ENCODE results near the gene LACRT. TPM values are rescaled to one million over a fixed set of nuclear protein-coding genes. Genes with fewer than 3 reads are reported as not detected.

LACRT gene
- total RNA-seq, 1 experiment from 2014 or later = not detected

DNA sequence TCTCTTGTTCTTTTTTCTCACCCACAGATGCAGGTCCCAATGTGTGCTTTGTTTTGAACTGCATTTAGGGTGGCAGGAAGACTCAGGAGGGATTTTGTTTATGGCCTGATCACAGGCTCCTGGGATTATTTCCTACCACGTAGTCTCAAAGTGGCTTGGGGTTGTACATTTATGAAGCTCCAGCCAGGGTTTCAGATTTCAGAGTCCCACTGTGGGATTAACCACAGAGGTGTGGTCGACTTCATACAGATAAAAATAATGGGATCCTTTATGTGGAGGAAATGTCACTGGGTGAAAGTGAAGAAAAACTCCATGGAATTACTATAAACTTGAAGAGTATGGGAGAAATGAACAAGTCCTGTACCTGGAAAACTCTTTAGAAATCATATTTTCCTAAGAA lies 32.0 kb downstream of the LACRT start:
- peaks cover 22% of the 10 kb centered on the region for H3K27me3 Mint-ChIP-seq (ENCODE audit: insufficient read depth, unreplicated experiment)
- CTCF ChIA-PET = no interaction called here
- POLR2A ChIA-PET = no interaction called here
- Histone ChIP-seq H3K4me1 (no peaks in the 10 kb centered on the region), H3K9me3 (no peaks in the 10 kb centered on the region), H3K4me3 (ENCODE audit: low read depth, low read length) (no peak overlapping the region), H3K36me3 (ENCODE audit: control insufficient read depth, insufficient read depth, low read length) (no peaks in the 10 kb centered on the region), H3K27me3 (replicated peaks; ENCODE audit: control insufficient read depth, insufficient read depth, low read length) (no peaks in the 10 kb centered on the region; the same call in none of the 2 replicates)
- no peak for DNase-seq
- H3K4me3 Mint-ChIP-seq (ENCODE audit: unreplicated experiment) = no peak overlapping the region
- no TSS peak for BruUV-seq (replicated peaks)
- H3K9me3 Mint-ChIP-seq (ENCODE audit: unreplicated experiment) = no peaks in the 10 kb centered on the region
- intact Hi-C loops (cut with micrococcal nuclease; ENCODE audit: unreplicated experiment) = no loop called here
- TF ChIP-seq, protein P1, sequence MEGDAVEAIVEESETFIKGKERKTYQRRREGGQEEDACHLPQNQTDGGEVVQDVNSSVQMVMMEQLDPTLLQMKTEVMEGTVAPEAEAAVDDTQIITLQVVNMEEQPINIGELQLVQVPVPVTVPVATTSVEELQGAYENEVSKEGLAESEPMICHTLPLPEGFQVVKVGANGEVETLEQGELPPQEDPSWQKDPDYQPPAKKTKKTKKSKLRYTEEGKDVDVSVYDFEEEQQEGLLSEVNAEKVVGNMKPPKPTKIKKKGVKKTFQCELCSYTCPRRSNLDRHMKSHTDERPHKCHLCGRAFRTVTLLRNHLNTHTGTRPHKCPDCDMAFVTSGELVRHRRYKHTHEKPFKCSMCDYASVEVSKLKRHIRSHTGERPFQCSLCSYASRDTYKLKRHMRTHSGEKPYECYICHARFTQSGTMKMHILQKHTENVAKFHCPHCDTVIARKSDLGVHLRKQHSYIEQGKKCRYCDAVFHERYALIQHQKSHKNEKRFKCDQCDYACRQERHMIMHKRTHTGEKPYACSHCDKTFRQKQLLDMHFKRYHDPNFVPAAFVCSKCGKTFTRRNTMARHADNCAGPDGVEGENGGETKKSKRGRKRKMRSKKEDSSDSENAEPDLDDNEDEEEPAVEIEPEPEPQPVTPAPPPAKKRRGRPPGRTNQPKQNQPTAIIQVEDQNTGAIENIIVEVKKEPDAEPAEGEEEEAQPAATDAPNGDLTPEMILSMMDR (IDR thresholded peaks at IDR 0.05; ENCODE audit: insufficient read depth in 1 of 2, low read depth in 1 of 2, low read length in 1 of 2, severe bottlenecking in 1 of 2, unreplicated experiment in 1 of 2) = no peak
- peaks cover 2% of the 10 kb centered on the region for H3K36me3 Mint-ChIP-seq (ENCODE audit: insufficient read depth, unreplicated experiment)
- H3K4me1 Mint-ChIP-seq (ENCODE audit: low read depth, unreplicated experiment) = no peaks in the 10 kb centered on the region
- H3K27ac Mint-ChIP-seq (ENCODE audit: unreplicated experiment) = no peak overlapping the region

DNA sequence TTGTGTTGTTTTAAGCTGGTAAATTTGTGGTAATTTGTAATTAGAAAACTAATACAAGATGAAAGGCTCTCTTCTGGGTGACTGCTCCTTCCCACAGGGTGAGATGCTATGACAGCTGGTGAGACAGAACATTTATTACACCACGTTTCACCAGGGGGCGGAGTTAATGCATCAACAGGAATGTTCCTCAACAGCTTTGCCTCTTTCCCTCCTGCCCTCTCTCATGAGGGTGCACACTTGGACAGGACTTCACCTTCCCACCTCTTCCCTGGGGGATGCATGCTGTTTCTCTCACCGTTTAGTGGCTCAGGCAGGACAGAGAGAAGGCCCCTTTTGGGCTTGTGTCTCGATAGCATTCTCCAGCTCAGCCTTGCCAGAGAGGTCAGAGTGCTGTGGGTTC lies 32.9 kb downstream of the LACRT start:
- Mint-ChIP-seq H3K36me3 (ENCODE audit: insufficient read depth, unreplicated experiment) (no peaks in the 10 kb centered on the region), H3K27ac (ENCODE audit: unreplicated experiment) (no peak overlapping the region), H3K9me3 (ENCODE audit: unreplicated experiment) (no peaks in the 10 kb centered on the region), H3K4me1 (ENCODE audit: low read depth, unreplicated experiment) (no peaks in the 10 kb centered on the region), H3K4me3 (ENCODE audit: unreplicated experiment) (no peak overlapping the region), H3K27me3 (ENCODE audit: insufficient read depth, unreplicated experiment) (peaks cover 21% of the 10 kb centered on the region)
- CTCF ChIA-PET = interaction anchor here (0.5 to 0.6 kb wide), 2 partner anchors 144 to 585 kb away, joined by 3 read pairs; no protein-coding TSS in a partner anchor
- DNase-seq = no peak
- no TSS peak for BruUV-seq (replicated peaks)
- H3K9me3 ChIP-seq = no peaks in the 10 kb centered on the region
- no peaks in the 10 kb centered on the region for H3K4me1 ChIP-seq
- POLR2A ChIA-PET = no interaction called here
- H3K4me3 ChIP-seq (ENCODE audit: low read depth, low read length) = no peak overlapping the region
- intact Hi-C loops (cut with micrococcal nuclease; ENCODE audit: unreplicated experiment) = no loop called here
- no peaks in the 10 kb centered on the region for H3K36me3 ChIP-seq (ENCODE audit: control insufficient read depth, insufficient read depth, low read length)
- TF ChIP-seq, protein P1 (IDR thresholded peaks at IDR 0.05; ENCODE audit: insufficient read depth in 1 of 2, low read depth in 1 of 2, low read length in 1 of 2, severe bottlenecking in 1 of 2, unreplicated experiment in 1 of 2) = no peak
- H3K27me3 ChIP-seq (replicated peaks; ENCODE audit: control insufficient read depth, insufficient read depth, low read length) = no peaks in the 10 kb centered on the region; the same call in 1 of the 2 replicates

DNA sequence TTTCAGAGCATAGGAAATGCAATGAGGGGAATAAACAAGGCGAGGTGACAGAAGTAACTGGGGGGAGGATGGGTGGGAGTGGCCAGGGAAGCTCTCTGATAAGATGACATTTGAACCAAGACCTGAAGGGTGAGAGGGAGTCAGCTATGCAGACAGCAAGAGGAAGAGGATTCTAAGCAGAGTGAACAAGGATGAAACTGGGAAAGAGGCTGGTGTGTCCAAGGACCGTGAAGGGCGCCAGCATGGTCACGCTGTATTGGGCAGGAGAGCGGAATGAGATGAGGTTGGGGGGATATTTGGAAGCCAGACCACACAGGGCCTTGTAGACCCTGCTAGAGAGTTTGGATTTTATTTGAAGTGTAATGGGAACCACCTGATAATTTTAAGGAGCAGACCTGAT lies 35.7 kb downstream of the LACRT start:
- Mint-ChIP-seq H3K9me3 (ENCODE audit: unreplicated experiment) (no peaks in the 10 kb centered on the region), H3K36me3 (ENCODE audit: insufficient read depth, unreplicated experiment) (no peaks in the 10 kb centered on the region), H3K4me3 (ENCODE audit: unreplicated experiment) (no peak overlapping the region), H3K4me1 (ENCODE audit: low read depth, unreplicated experiment) (no peaks in the 10 kb centered on the region), H3K27ac (ENCODE audit: unreplicated experiment) (no peak overlapping the region), H3K27me3 (ENCODE audit: insufficient read depth, unreplicated experiment) (peaks cover 31% of the 10 kb centered on the region)
- intact Hi-C loops (cut with micrococcal nuclease; ENCODE audit: unreplicated experiment) = no loop called here
- no peak for DNase-seq
- POLR2A ChIA-PET = no interaction called here
- no peaks in the 10 kb centered on the region; the same call in 1 of the 2 replicates for H3K27me3 ChIP-seq (replicated peaks; ENCODE audit: control insufficient read depth, insufficient read depth, low read length)
- no peak overlapping the region for H3K4me3 ChIP-seq (ENCODE audit: low read depth, low read length)
- H3K4me1 ChIP-seq = no peaks in the 10 kb centered on the region
- TF ChIP-seq, protein P1 (IDR thresholded peaks at IDR 0.05; ENCODE audit: insufficient read depth in 1 of 2, low read depth in 1 of 2, low read length in 1 of 2, severe bottlenecking in 1 of 2, unreplicated experiment in 1 of 2) = no peak
- BruUV-seq (replicated peaks) = no TSS peak
- H3K36me3 ChIP-seq (ENCODE audit: control insufficient read depth, insufficient read depth, low read length) = no peaks in the 10 kb centered on the region
- no peaks in the 10 kb centered on the region for H3K9me3 ChIP-seq
- CTCF ChIA-PET = no interaction called here
